HEK293 (cell line): Measurements from ENCODE around the gene SDE2.

ENCODE experiments used
- ZNF133 ChIP-seq: fragments of 450-650 bp; formaldehyde crosslinking; IDR thresholded peaks from 2 replicates; pipeline ENCODE4 v1.5.1; 2016; ENCODE audit warnings: missing biosample characterization, missing genetic modification characterization
- ZNF621 ChIP-seq: fragments of 450-650 bp; formaldehyde crosslinking; IDR thresholded peaks from 2 replicates; pipeline ENCODE4 v1.5.1; 2017; ENCODE audit warnings: missing biosample characterization, missing genetic modification characterization
- ZNF624 ChIP-seq: fragments of 450-650 bp; formaldehyde crosslinking; IDR thresholded peaks from 2 replicates; pipeline ENCODE4 v1.5.1; 2017; ENCODE audit warnings: missing biosample characterization, missing genetic modification characterization
- TF ChIP-seq, protein P1 (sequence below): IDR thresholded peaks from 2 replicates; pipeline ENCODE4 v1.6.1; 2011; ENCODE audit warnings: mild to moderate bottlenecking, low read depth, low read length, borderline replicate concordance

DNA sequence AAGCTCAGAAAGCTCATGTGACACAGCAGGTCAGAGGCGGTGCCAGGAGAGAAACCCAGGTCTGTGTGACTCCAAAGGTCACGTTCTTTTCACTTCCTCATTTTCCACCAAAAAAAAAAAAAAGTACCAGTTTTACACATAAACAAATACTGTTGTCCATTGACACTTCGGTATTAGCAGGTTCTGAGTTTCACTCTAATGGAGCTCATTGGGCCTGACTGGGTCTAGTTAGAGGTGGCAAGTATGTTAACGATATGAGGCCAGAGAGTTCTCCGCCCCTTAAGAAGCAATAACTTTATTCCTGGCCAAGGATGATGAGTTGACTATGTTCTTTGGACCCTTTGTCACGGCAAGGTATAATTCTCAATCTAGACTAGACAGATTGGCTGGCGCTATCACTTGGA, 30.0 kb upstream of the SDE2 start:
- no peak for TF ChIP-seq ZNF624
- TF ChIP-seq, protein P1, sequence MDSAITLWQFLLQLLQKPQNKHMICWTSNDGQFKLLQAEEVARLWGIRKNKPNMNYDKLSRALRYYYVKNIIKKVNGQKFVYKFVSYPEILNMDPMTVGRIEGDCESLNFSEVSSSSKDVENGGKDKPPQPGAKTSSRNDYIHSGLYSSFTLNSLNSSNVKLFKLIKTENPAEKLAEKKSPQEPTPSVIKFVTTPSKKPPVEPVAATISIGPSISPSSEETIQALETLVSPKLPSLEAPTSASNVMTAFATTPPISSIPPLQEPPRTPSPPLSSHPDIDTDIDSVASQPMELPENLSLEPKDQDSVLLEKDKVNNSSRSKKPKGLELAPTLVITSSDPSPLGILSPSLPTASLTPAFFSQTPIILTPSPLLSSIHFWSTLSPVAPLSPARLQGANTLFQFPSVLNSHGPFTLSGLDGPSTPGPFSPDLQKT = no peak
- TF ChIP-seq ZNF133 (tag by site-specific recombination) = no peak
- TF ChIP-seq ZNF621 (tag by site-specific recombination) = no peak
